HG03103 (cell line): ENCODE measurements around the gene ITGA6.

Experiments used
- ATAC-seq: cut with Tn5 transposase; IDR thresholded peaks from one replicate; pipeline ENCODE4 v1.9.1; 2021; ENCODE audit warnings: low read depth; ENCODE audit not compliant: unreplicated experiment

Gene ITGA6

DNA sequence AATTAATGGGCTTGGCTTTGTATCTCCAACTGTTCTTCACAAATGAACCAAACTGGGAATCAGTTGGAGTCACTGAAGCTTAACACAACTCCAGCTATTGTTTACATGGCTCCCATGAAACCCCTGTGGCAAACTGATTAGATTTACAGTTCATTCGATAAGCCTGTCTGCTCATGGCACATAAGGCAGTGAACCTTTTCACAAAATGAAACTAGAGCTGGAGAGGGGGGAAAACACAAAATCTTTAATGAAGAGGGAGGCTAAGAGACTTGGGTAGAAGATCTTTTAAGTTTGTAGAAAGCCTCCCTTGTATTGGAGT is 11.6 kb upstream of the ITGA6 start:
- ATAC-seq: no peak

GRCh38 chr2:172416447-172417058 is 10.8 kb upstream of the ITGA6 start:
- ATAC-seq: no peak

DNA sequence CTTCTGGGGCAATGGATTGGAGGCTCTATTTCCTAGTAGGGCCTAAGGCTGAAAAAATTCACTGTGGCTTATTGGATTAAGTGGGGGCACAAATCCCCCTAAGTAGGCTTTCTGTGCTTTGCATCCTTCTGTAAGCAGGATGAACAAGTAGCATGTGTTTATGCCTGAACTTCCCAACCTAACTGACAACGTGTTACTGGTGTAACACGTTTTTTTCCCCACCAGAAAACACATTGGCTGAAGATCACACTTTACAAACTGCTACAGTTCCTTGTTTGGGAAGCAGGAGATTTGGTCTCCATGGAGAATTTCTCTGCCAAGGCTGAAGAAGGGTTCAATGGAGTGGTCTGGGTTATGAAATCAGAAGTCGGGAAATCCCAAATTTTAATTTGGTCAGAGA is 7.2 kb upstream of the ITGA6 start:
- ATAC-seq: no peak

DNA sequence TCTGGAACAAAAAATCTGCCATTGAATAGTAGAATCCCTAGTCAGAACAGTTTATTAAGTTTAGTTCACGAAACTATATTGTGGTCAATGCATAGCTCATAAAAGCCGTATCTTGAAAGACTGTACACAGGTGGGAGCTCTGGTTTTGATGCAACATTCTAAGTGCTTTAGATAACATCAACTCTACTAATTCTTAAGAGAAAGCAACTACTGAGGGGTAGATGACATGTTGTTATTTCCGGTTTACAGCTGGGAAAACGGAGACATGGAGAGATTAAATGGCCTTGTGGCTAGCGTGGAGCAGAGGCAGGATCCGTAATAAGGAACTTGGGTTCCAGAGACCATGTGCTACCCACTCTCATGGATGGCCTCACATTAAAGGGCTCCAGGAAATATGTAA is 4.2 kb upstream of the ITGA6 start:
- no peak for ATAC-seq

DNA sequence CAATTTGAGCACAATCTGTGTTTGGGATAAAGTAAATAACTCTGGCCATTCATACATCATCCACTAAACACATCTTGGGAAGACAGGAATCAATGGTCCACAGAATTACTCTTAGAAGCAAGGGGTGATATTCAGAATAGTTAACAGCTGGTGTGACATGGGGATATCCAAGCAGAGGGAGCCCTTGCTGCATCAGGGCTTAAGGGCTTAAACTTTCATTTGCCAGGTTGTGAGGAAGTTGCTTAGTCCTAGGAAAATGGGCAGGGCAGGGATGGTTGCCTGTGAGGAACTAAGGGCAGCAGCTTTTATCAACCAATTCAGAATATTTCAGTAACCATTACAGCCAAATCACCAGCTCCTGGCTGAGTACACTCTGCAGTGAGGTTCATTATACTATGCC is 2.0 kb upstream of the ITGA6 start:
- ATAC-seq: no peak

- no peak for ATAC-seq
Observed at GRCh38 chr2:172426635-172427255, 641 bp upstream of the ITGA6 start.

GRCh38 chr2:172427990-172428831 is 825 bp downstream of the ITGA6 start:
- no peak for ATAC-seq

DNA sequence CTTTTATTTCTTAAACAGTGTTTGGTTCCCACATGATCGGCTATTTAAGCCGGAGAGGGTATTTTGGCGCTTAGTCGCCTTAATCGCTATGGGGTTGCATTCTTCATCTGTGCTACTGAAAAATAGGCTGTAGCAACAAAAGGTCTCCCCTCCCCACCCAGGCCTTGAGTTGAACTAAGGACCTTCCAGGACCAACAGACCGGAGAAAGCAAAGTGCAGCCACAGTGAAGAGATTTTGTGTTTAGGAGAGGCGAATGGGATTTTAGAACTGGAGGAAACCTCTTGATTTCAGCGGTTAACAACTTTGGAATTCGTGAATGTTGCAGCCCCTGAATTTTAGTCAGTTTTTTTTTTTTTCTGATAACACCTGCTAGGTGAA is 1.4 kb downstream of the ITGA6 start:
- ATAC-seq: no peak

- no peak for ATAC-seq
Observed at GRCh38 chr2:172429301-172429968, 2.0 kb downstream of the ITGA6 start.

- ATAC-seq: no peak
Observed at GRCh38 chr2:172430027-172430426, 2.6 kb downstream of the ITGA6 start.

GRCh38 chr2:172430678-172431077 is 3.3 kb downstream of the ITGA6 start:
- no peak for ATAC-seq

DNA sequence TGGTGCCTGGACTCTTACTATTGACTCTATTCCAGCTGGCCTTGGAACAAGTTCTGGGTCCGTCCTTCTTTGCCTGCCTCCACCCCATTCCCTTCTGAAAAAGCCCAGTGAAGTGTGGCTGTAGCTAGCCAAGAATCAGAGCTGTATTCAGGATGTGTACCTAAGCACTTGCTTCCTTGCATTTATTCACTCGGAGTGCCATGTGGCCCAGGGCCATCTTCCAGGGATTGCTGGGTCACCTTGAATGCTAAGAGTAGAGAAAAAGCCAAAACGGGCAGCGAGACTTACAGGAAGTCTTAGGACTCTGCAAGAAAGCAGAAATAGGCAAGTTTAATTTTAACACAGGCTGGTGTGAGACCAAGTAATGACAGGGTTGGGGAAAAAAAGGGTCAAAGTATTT is 4.1 kb downstream of the ITGA6 start:
- ATAC-seq: no peak

GRCh38 chr2:172431993-172432392 is 4.6 kb downstream of the ITGA6 start:
- no peak for ATAC-seq

GRCh38 chr2:172433144-172433543 is 5.8 kb downstream of the ITGA6 start:
- no peak for ATAC-seq

- ATAC-seq: no peak
Observed at GRCh38 chr2:172434821-172435605, 7.6 kb downstream of the ITGA6 start.

DNA sequence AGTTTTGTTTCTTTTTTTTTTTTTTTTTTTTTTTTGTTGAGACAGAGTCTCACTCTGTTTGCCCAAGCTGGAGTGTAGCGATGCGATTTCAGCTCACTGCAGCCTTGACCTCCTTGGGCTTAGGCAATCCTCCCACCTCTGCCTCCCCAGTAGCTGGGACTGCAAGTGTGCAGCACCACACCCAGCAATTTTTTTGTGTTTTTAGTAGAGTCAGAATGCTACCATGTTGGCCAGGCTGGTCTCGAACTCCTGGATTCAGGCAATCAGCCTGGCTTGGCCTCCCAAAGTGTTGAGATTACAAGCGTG is 8.2 kb downstream of the ITGA6 start:
- no peak for ATAC-seq

GRCh38 chr2:172436889-172437288 is 9.5 kb downstream of the ITGA6 start:
- ATAC-seq: no peak

- peak; percentile 66 for ATAC-seq
Observed at GRCh38 chr2:172437419-172438341, 10.3 kb downstream of the ITGA6 start.

GRCh38 chr2:172438741-172439508 is 11.5 kb downstream of the ITGA6 start:
- no peak for ATAC-seq
